ENCODE data around the gene CASKIN2. TPM values are rescaled to one million over a fixed set of nuclear protein-coding genes. Genes with fewer than 3 reads are reported as not detected.

The CASKIN2 gene
- polyA plus RNA-seq, 3 donors, result 0.33 TPM; not detected in 2

GRCh38 chr17:75490173-75490743, 25.1 kb downstream of the CASKIN2 start:
- H3K9me3 ChIP-seq (replicated peaks in 1 of 2; ENCODE audit: control insufficient read depth in 1 of 2, insufficient read depth in 1 of 2, low read length in 2 of 2), result no peaks in the 10 kb centered on the region
- WGBS (ENCODE audit: insufficient coverage), result 94% methylated on average over 14 of the region's 14 CpGs
- H3K4me3 Mint-ChIP-seq, result no peak overlapping the region

GRCh38 chr17:75489511-75489955, 25.8 kb downstream of the CASKIN2 start:
- Histone ChIP-seq H3K9ac (ENCODE audit: insufficient read depth, low read length, poor library complexity, severe bottlenecking) (no peak overlapping the region), H3K4me2 (replicated peaks; ENCODE audit: extremely low read depth, low read length, poor library complexity, severe bottlenecking) (no peak overlapping the region), H3K9me3 (replicated peaks in 1 of 2; ENCODE audit: control insufficient read depth in 1 of 2, insufficient read depth in 1 of 2, low read length in 2 of 2) (no peaks in the 10 kb centered on the region), H3K27me3 (ENCODE audit: control insufficient read depth in 2 of 2, insufficient read depth in 2 of 2, low read length in 2 of 2) (no peaks in the 10 kb centered on the region), H3K79me2 (ENCODE audit: insufficient read depth, low read length) (peaks cover 5% of the 10 kb centered on the region), H2AFZ (ENCODE audit: insufficient read depth, low read depth, low read length, poor library complexity, severe bottlenecking) (no peak overlapping the region), H4K20me1 (ENCODE audit: insufficient read depth, low read length) (no peaks in the 10 kb centered on the region), H3K4me1 (ENCODE audit: control insufficient read depth in 1 of 2, insufficient read depth in 2 of 2, low read length in 2 of 2) (peaks cover 28% of the 10 kb centered on the region in 2 donors), H3K36me3 (replicated peaks in 1 of 2; ENCODE audit: control insufficient read depth in 1 of 2, insufficient read depth in 2 of 2, low read length in 2 of 2) (peaks cover 48% of the 10 kb centered on the region in 2 donors), H3K27ac (ENCODE audit: low read depth in 1 of 2, low read length in 2 of 2) (no peak overlapping the region), H3K4me3 (replicated peaks in 1 of 3; ENCODE audit: low read depth in 2 of 3, low read length in 3 of 3) (no peak overlapping the region)
- peaks cover 25% of the 10 kb centered on the region for H3K4me1 Mint-ChIP-seq
- intact Hi-C loops (cut with micrococcal nuclease), result loop anchor here in 1 of 2 donors (5.0 kb wide), 1 partner anchor 62 kb away; no protein-coding TSS in a partner anchor
- no peak for DNase-seq
- TF ChIP-seq CTCF (IDR thresholded peaks at IDR 0.05), result no peak
- WGBS (ENCODE audit: insufficient coverage), result 86% methylated on average over 8 of the region's 14 CpGs
- peaks cover 0 to 4% (median 2%) of the 10 kb centered on the region in 3 donors for H3K27me3 Mint-ChIP-seq (ENCODE audit: low read depth in 3 of 3)
- no peak overlapping the region for H3K4me3 Mint-ChIP-seq
- H3K36me3 Mint-ChIP-seq, result peaks cover 40 to 74% of the 10 kb centered on the region in 2 donors
- H3K27ac Mint-ChIP-seq, result peak overlapping the region in 2 of 7 donors; percentile 26 to 60
- peaks cover 0 to 2% (median 0%) of the 10 kb centered on the region in 7 donors for H3K9me3 Mint-ChIP-seq

More at GRCh38 chr17:75490173-75490743, 25.1 kb downstream of the CASKIN2 start:
- Histone ChIP-seq H3K27ac (ENCODE audit: low read depth in 1 of 2, low read length in 2 of 2) (no peak overlapping the region), H3K27me3 (ENCODE audit: control insufficient read depth in 2 of 2, insufficient read depth in 2 of 2, low read length in 2 of 2) (no peaks in the 10 kb centered on the region), H3K4me3 (replicated peaks in 1 of 3; ENCODE audit: low read depth in 2 of 3, low read length in 3 of 3) (no peak overlapping the region), H4K20me1 (ENCODE audit: insufficient read depth, low read length) (no peaks in the 10 kb centered on the region), H3K4me1 (ENCODE audit: control insufficient read depth in 1 of 2, insufficient read depth in 2 of 2, low read length in 2 of 2) (peaks cover 28% of the 10 kb centered on the region in 2 donors), H2AFZ (ENCODE audit: insufficient read depth, low read depth, low read length, poor library complexity, severe bottlenecking) (no peak overlapping the region), H3K36me3 (replicated peaks in 1 of 2; ENCODE audit: control insufficient read depth in 1 of 2, insufficient read depth in 2 of 2, low read length in 2 of 2) (peaks cover 55% of the 10 kb centered on the region in 2 donors), H3K9ac (ENCODE audit: insufficient read depth, low read length, poor library complexity, severe bottlenecking) (no peak overlapping the region), H3K79me2 (ENCODE audit: insufficient read depth, low read length) (peaks cover 5% of the 10 kb centered on the region), H3K4me2 (replicated peaks; ENCODE audit: extremely low read depth, low read length, poor library complexity, severe bottlenecking) (no peak overlapping the region)
- Mint-ChIP-seq H3K36me3 (peaks cover 44 to 78% of the 10 kb centered on the region in 2 donors), H3K9me3 (peaks cover 0 to 2% (median 0%) of the 10 kb centered on the region in 7 donors), H3K27me3 (ENCODE audit: low read depth in 3 of 3) (peaks cover 0 to 2% (median 0%) of the 10 kb centered on the region in 3 donors), H3K27ac (peak overlapping the region in 1 of 7 donors; percentile 37), H3K4me1 (peaks cover 25% of the 10 kb centered on the region)
- intact Hi-C loops (cut with micrococcal nuclease), result no loop called here
- no peak for TF ChIP-seq CTCF (IDR thresholded peaks at IDR 0.05)
- no peak for DNase-seq

Measured in CD14-positive monocyte (primary cell).